DMS53 (cell line): ENCODE data around the gene HPGDS.

Source experiments
- DNase-seq: peaks from one replicate; lab custom pipeline; 2025; lab: John Stamatoyannopoulos, UW

Gene HPGDS

GRCh38 chr4:94253036-94253435 is 89.6 kb downstream of the HPGDS start:
- peak; percentile 2 for DNase-seq

- DNase-seq, result no peak
Measured at GRCh38 chr4:94251094-94251493, 91.5 kb downstream of the HPGDS start.
